C4-2B (cell line): ENCODE data around the gene IL1A.

Experiments used
- CTCF ChIP-seq: fragments of 450-650 bp; conservative IDR thresholded peaks from 2 replicates; pipeline ENCODE4 v1.5.1; 2017; ENCODE audit warnings: mild to moderate bottlenecking
- ZFX ChIP-seq: fragments of 450-650 bp; IDR thresholded peaks from 2 replicates; pipeline ENCODE4 v1.6.1; 2017

- TF ChIP-seq CTCF: no peak
- no peak for TF ChIP-seq ZFX
These were observed 52.8 kb downstream of the IL1A start for GRCh38 chr2:112731479-112731878.
